DMS79 treated with DMSO at 0.1 percent for 48 hours (cell line): ENCODE results near the gene LHX5.

Experiments used
- DNase-seq: peaks from one replicate; lab custom pipeline; 2025; lab: John Stamatoyannopoulos, UW

The LHX5 gene

DNA sequence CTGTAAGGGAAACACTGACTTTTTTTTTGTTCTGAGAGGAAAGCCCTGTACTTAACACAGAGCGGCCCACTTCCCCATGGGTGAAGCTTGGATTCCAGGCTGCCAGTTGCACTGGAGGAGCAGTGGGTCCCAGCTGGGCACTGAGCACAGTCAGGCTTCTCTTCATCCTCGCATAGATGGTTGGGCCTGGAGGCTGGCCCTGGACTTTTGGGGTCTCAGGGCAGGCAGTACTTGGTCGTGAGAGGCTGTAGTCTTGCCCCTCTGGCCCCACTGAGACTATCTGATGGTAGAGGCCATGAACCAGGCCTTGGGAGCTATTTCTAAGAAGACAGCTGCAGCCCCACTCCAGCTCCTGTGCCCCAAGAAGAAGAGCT lies 6.2 kb upstream of the LHX5 start:
- no peak for DNase-seq

DNA sequence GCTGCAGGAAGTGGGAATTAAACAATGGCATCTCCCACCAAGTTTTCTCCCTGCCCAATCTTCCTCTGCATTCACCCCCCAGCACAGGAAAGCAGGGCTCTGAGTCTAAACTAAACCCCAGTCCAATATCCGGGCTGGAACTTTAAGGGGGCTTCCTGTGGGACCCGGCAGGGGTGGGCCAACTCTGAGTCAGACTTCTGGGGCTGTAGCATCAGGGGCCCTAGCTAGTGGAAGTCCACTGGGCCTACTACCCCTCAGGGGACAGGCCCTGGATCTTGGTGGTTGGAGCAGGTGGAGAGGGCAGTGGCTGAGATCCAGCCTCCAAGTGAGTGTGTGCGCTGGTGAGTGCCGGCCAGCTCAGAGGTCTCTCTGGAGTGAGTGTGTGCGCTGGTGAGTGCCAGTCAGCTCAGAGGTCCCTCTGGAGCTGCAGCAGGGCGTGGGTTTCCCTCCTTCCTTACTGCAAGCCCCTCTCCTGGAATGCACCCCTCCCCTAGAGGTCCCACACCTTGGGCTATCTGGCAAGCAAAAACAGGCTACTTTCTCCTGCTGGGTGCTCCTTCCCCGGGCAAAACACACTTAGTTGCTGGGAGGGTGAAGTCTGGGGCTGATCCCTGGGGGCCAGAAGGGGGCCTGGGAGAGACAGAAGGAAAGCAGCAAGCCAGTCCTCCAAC lies 5.6 kb upstream of the LHX5 start:
- no peak for DNase-seq

DNA sequence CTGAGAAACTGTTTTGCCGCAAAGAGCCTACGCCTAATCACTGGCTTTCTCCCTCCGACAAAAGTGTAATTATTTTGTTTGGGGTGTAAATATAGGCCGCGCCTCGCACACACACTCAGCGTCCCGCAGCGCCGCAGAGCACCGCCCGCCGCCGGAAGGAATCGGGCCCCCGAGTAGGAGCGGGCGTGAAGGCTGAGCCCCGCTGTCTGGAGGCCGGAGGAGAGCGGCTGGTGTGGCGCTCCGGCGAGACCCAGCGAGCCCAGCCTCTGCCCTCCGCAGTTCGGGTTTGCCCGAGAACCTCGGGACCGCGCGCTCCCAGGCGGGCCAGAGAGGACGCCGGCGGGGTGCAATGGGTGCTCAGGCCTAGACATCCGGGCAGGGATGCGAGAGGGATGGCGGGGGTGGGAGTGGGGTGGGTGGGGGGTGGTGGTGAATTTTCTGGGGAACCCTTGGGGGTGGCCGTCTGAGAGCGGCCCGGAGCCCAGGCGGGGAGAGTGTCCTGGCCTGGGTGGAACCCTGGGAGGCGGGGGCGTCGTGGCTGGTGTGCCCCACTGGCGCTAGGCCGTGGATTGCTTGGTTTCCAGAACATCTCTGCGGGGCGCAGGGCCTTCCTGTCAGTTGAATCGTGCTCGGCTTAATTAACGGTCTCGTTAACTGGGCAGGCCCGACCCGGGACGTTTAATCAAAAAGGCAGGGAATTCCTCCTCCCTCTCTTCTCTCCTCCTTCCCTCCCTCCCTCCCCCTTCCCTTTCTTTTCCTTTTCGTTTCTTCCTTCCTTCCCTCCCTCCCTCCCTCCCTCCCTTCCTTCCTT lies 4.7 kb upstream of the LHX5 start:
- no peak for DNase-seq

DNA sequence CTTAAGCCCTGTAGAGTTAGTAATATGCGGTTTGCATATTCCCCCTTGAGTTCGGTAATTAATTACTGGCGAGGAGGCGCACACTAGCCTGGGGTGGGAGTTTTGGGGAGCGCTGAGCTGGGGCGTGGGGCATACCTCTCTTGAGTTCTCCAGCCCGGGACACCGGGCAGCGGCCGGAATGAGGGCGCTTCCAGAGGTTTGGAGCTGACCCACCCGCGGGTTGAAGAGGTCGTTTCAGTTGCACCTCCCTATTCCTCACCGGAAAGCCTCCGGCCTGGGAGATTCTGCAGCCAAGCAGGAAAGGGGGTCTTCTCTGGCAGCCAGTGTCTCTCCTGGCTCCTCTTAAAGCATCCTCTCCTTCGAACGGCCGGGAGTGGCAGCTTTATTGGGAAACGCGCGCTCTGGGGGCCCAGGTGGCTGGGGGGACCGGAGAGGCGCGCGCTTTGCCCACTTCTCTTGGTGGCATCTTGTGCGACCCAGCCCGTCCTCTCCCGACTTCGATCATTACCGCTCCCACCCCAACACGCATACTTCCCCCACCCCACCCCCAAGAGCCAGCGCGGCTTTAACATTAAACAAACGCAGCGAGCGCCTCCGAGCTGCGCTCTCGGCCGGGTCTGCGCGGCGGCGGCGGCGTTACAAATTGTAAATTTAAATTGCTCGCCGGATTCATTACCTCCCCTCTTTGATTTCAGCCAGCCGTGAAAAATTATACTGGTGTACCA lies 3.9 kb upstream of the LHX5 start:
- no peak for DNase-seq

DNA sequence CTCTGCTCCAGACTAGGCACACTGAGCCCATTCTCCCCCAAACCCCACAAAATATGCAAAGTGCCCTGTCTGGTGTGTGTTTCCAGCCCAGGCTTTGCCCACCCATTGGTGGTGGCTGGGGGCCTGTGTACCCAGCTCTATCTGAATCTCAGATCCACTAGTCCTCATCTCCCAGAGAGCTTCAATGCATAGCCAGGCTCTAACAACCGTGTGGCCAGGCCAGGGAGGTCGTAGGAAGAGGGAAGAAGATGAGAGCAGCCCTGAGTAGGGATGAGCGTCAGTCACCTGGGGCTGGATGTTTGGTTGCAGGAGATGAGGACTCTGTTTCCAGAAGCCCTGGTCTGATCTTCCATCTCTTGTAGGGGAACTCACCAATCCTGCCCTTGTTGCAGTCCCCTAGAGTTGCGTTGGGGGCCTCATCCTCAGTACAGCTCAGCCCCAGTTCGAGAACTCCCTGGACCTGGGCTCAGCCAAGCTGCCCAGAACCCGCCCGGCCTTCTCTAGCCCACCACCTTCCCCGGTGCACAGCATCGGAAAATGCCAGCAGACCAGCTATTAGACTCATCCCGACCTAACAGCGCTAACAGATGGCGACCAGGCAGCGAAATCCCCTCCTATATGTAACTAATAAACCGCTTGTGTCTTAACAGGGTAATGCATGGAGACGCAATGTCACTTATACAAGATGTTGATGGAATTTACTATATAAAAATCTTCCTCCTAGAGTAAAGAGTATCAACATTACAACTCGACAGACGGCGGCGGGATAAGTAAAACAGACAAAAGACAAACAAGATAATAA lies 3.2 kb upstream of the LHX5 start:
- DNase-seq, result no peak

DNA sequence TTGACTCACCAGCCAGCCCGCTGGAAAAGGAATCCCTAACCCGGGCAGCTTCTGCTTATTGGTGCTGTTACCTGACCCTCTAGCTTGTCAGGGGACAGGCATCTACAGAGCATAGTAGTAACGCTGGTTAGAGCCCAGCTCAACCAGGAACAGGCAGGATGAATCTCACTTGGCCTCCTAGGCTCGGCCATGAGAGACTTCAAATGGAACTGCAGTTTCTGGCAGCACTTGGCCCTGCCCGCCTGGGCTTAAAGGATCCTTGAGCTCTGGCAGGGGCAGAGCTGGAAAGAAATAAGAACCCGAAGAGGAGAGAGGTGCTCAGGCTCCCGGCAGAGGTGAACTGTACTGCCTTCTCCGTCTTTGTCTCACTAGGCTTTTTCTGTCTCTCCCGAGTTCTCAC lies 2.3 kb upstream of the LHX5 start:
- peak; percentile 16 for DNase-seq

DNA sequence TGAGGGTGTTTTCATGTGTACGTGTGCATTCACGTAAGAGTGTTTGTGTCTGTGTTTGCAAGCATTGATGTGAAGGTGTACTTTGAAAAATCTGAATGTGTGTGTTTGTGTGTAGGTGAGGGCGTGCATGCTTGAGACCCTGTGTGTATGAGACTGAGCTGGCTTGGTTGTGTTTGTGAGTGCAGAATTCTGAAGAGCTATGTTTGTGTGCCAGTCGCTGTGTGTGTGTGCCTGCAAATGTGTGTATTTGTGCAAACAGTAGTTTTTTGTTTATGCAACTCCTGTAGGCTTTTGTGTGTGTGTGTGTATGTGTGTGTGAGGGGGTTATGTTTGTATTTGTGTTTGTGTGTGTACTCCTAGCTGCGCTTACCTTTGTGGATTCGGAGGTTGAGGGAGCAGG lies 1.7 kb upstream of the LHX5 start:
- DNase-seq, result no peak

DNA sequence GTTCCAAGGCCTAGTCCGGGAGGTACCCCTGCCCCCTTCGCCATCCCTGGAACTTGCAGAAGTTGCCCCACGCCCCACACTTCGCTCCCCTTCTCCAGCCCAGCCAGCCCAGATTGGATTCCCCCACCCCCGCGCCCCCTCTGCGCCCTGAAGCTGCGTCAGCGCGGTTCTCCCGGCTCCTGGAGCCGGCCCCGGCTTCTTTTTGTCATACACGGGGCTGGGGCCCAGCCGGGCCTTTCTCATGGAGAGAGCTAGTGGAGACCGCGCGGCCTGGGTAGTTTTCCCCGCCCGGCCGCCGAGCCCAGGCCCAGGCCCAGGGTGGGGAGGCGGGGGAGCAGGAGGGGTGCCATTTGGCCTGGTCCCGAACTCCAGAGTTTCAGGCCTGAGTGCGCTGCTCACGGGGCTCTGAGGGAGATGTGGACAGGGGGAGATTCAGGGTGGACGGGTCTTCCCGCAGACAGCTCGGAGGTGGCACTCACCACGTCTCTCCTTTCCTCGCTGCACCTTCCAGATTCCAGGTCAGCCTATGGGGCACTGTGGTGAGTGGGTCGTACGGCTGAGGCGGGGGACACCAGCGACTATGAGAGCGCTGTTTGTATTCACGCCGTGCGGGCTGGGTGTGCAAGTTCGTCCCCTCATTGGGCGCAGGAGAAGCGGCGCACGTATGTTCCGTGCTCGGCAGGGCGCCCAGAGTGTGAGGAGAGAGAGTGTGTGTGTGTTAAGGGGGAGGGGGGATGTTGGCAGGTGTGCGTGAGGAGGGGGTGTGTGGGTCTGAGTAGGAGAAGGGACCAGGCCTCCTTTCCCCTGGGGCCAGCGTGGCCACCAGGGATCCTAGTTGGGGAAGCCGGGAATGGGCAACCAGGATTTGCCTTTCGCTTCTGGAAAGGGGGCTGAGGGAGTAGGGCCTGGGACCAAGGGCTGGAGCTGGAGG lies 785 bp upstream of the LHX5 start:
- DNase-seq, result no peak

DNA sequence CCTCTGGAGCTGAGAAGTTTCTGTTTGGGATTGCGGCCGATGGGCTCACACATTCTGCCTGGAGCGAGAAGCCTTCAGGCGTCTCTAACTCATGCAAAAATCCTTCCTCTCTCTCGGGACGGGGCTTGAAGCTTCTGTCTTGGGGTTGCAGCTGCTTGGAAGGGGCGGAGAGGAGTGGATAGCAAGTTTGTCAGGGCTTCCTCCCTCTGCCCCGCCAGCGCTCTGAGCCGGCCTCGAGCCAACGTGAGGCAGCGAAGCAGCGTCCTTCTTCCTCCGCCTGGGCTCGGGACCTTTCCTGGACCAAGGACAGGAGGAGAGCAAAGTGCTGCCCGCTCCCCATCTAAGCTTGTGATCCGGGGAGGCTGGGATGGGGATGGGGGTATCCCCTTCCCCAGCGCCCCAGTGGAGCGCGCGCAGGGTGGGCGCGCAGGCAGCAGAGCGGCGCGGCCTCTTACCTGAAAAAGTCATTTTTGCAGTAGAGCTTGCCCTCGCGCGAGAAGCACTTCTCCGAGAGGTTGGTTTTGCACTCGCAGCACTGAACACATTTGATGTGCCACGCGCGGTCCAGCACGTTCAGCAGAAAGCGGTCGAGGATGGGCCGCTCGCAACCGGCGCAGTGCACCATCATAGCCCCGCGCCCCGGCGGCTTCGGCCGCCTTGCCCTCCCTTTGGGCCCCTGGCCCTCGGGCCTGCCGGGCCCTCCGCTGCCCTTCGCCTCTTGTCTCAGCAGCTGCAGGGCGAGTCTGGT lies 626 bp downstream of the LHX5 start:
- DNase-seq, result no peak

DNA sequence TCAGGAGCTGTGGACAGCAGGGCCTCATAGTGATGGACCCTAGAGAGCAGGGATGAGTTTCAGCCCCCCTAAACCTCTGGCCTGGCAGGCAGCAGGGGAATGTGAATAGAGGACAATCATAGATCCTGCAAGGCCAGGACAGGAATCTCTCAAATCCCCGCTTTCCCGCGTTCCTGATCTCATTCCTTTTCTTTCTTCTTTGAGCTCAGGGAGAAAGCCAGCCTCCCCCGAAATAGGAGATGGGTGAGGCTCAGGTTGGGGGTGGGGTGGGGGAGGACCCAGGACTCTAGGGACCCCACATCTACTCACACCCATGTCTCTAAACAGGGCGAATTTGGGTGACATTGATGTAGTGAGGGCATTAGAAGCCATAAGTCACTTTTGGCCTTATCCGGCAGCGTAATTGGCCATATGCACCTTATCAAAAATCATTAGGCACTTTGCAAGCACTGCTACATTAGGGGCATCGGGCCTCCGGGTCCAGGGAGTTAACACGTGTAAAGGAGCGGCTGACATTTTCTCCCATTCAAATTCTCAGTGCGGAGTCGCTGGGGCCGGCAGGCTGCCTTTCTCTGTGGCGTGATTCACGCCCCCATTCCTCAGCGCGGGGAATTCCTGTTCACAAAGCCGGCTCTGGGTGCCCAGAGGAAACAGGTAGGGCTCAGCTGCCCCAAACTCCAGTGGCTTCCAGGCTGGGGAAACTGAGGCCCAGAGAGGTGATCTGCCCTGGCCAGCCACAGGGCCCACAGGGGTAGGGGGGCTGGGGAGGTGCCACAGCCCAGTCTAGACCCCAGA lies 1.5 kb downstream of the LHX5 start:
- DNase-seq, result no peak

DNA sequence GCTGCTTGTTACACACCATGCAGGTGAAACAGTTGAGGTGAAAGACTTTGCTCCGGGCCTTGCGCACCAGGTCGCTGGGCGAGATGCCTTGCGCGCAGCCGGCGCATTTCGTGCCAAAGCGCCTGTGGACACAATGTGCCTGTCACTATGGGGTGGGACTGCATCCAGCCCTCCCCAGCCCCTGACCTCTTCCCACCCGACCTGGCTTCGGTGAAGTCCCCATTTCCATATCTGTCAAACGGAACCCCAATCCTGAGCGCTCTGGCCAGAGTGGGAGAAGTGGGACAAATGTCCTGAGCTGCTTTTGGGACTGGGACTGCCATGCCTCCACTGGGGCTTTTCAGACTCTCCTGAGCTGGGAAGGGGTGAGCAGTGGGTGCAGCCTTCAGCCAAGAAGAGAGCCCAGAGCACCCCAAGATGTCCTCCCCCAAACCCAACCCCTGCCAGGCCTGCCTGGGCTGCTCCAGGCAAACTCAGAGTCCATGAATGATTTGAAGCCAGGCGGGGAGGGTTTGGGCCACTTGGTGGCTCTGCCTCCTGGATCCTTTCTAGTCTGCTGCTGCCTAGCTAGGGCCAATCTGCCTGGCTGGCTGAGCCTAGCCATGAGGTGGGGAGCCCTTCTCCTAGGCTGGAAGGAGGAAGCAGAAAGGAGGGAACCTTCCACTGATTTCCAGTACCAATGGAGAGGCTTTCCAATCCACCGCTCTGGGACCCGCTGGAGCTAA lies 2.3 kb downstream of the LHX5 start:
- DNase-seq, result no peak

DNA sequence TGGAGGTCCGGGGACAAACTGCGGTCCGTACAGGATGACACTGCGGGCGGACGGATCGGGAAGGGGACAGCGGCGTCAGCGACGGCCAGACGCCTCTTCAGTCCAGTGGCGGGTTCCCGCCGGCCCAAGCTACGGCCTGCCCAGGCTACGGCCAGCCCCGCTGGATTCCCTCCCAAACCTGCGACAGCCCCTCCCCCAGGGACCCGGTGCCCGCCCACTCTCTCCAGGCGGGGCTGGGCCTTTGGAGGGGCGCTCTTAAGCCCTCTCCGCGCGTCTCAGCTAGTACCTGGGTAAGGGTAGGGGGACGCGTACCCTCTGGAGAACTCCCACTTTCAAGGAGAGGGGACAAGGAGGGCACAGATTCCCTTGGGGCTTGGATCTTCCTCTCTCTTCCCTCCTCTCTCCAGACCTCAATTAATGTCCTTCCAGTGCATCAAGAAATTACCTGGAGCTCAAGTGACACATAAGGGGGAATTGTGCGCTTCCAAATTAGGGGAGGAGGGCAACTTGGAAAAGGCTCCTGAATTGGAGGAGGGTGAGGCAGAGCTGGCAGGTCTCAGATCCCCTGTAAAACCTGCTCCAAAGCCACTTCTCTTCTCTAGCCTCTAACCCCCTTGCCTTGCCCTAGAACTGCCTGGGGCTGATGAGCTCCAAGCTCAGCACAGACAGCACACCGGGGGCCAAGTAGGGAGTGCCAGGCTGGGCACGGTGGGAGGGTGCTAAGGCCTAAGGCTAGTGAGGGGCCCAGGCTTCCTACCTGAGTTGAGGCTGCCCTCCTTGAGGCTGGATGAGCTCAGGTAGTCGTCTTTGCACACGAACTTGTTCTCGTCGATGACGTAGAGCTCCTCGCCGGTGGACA lies 3.1 kb downstream of the LHX5 start:
- no peak for DNase-seq

DNA sequence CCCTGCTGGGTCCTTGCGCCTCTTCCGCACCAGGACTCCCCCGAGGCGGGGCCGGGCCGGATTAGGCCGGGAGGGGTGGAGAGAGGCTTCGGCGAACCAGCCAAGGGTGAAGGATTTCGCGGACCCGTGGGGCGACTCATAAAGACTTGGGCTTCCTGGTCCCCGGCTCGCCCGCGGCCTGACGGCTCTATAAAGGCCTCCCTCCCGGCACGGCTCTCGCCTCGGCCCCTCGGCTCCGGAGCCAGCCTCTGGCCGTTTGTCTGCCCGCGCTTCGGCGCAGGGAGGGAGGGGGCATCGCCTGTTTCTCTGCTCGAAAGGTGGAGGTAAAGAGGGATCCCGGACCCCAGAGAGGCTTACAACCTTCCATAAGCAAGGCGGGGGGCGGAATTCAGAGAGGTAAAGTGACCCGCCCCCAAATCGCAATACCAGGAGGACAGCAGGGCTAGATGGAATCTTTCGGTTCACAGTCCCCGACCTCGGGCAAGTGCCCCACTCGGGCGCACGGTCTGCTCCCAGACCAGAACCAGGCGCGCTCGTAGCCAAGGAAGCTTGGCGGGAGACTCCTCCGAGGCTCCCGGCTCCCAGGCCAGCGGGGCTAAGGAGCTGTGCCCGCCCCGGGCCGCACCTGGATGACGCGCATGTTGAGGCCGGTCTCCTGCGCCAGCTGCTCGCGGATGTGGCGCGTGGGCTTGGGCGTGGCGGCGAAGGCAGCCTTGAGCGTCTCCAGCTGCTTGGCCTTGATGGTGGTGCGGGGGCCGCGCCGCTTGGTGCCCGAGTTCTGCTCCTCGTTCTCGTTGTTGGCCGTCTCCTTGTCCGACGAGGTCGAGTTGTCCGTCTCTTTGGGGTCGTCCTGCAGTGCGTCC lies 3.9 kb downstream of the LHX5 start:
- DNase-seq, result peak; percentile 14

DNA sequence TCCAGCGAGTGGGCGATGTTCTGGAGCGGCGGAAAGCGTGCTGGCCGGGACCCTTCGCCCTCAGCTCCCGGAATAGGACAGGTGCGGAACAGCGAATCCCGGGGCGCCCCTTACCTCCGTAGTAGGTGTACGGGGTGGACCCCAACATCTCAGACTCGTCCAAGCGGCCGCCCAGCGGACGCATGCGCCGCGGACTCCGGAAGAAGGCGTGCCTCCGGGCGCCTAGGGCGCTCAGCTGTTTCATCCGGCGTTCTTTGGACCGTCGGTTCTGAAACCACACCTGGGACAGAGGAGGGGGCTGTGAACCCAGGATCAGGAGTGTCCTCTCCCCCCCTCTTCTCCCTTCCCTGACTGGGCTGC lies 4.5 kb downstream of the LHX5 start:
- peak; percentile 14 for DNase-seq

DNA sequence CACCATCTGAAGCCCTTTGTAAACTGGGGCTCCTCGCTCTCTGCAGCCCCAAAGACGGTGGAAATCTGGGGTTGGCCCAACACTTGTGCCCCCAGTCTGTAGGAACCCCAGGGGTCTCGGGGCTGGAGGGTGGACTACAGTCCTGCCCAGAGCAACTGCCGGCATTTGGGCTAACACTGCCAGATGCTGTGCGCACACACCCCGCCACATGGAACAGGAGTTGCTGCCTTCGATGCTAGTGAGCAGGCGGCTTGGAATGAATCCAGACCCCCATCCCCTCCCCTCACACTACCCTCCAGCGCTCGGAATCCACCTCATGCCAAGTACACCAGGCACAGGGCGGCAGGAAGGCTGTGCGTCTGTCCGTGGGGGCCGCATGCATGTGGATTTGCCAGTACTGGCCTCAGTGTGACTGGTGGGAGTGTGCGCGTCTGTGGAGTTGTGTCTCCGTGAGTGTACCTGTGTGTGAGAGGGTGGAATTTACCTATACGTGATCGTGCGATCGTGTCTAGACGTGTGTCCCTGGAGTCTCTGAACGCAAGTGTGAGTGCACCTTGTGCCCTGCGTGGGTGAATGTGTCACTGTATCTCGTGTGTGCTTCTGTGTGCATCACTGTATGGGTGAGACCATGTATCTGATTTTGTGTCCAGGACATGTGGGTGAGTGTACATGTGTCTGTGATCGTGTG lies 5.1 kb downstream of the LHX5 start:
- DNase-seq, result no peak

DNA sequence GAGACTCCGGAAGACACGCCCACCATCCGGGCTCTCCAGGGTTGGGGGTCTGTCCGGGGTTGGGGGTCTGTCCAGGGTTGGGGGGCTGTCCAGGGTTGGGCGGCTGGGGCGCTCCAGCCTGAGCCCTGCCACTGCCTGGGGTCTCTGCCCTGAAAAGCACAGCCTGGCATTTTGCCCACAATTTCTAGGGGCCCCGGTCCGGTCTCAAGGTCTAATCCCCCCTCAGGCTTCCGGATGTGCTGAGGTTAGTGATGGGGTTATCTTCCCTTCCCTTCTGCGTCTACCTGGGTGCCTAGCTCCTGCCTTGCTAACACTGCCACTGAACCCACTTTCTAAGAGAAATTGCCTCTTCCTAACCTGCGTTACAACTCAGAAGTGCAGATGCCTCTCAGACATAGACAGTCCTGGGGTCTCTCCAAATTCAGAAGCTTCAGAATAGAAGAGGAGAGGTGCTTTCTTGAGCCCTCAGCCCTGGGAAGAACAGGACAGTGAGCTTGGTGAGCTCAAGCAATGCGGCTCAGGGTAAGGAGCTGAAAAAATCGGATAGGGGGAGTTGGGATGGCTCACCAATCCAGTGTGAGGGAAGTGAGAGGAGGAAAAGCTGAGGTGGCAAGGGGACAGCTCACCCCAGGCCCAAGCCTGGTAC lies 5.7 kb downstream of the LHX5 start:
- no peak for DNase-seq
